A673 (cell line): ENCODE measurements around the gene PDIA4. TPM values are rescaled to one million over a fixed set of nuclear protein-coding genes. Genes with fewer than 3 reads are reported as not detected.

Experiments
- BruUV-seq: library from RNA; stranded (reverse); fragments of 400-500 nt; replicated peaks from 2 replicates; lab custom pipeline; 2021; lab: Mats Ljungman, UMichigan
- CTCF ChIA-PET: fragments of 300-600 bp; sonication (Branson Sonifier 250); formaldehyde crosslinking; loops from one replicate; lab custom pipeline; 2022; ENCODE audit warnings: antibody characterized with exemption; lab: Charles Lee
- POLR2A ChIA-PET: fragments of 300-600 bp; sonication (Branson Sonifier 250); formaldehyde crosslinking; loops from one replicate; lab custom pipeline; 2022; ENCODE audit warnings: antibody characterized with exemption; ENCODE audit not compliant: low non-redundant PET; lab: Charles Lee
- DNase-seq: peaks from one replicate; pipeline ENCODE4 v3.0.0-alpha.2; 2015; ENCODE audit warnings: low spot score
- H3K27ac ChIP-seq: fragments of 200-600 bp; sonication (generic); 2 replicates; pipeline ENCODE4 v1.5.1; 2016; ENCODE audit warnings: mixed run types, low read depth, mild to moderate bottlenecking, mixed read lengths, antibody characterized with exemption, low read length; ENCODE audit not compliant: poor library complexity, severe bottlenecking
- H3K27me3 ChIP-seq: fragments of 200-600 bp; sonication (generic); replicated peaks from 2 replicates; pipeline ENCODE4 v1.6.1; 2017; ENCODE audit warnings: mixed run types, low read depth, mild to moderate bottlenecking, mixed read lengths, antibody characterized with exemption, low read length; ENCODE audit not compliant: insufficient read depth, poor library complexity
- H3K36me3 ChIP-seq: fragments of 200-600 bp; sonication (generic); 2 replicates; pipeline ENCODE4 v1.6.1; 2016; ENCODE audit warnings: mixed run types, mild to moderate bottlenecking, mixed read lengths, antibody characterized with exemption, low read length; ENCODE audit not compliant: insufficient read depth, poor library complexity, severe bottlenecking
- H3K4me1 ChIP-seq: fragments of 200-600 bp; sonication (generic); 2 replicates; pipeline ENCODE4 v1.6.1; 2017; ENCODE audit warnings: mixed run types, mild to moderate bottlenecking, mixed read lengths, antibody characterized with exemption, low read length; ENCODE audit not compliant: insufficient read depth, poor library complexity, severe bottlenecking
- H3K4me3 ChIP-seq: fragments of 200-600 bp; sonication (generic); 2 replicates; pipeline ENCODE4 v1.5.1; 2016; ENCODE audit warnings: low read depth, mixed run types, mild to moderate bottlenecking, mixed read lengths, low read length; ENCODE audit not compliant: poor library complexity, severe bottlenecking
- H3K9me3 ChIP-seq: fragments of 200-600 bp; sonication (generic); 2 replicates; pipeline ENCODE4 v1.6.1; 2016; ENCODE audit warnings: mixed run types, low read depth, mild to moderate bottlenecking, mixed read lengths, antibody characterized with exemption, low read length; ENCODE audit not compliant: poor library complexity, severe bottlenecking
- EZH2 ChIP-seq: fragments of 200-600 bp; sonication (generic); IDR thresholded peaks from 2 replicates; pipeline ENCODE4 v1.6.1; 2017; ENCODE audit warnings: borderline replicate concordance, low read depth, mild to moderate bottlenecking, mixed read lengths, antibody characterized with exemption, low read length; ENCODE audit not compliant: poor library complexity, severe bottlenecking
- intact Hi-C: fragments of 100-400 bp; cut with micrococcal nuclease; formaldehyde crosslinking; loops from one replicate; pipeline ENCODE4 v1.10.0; 2022; ENCODE audit not compliant: unreplicated experiment
- total RNA-seq: library from RNA; stranded (reverse); gene quantifications from 2 replicates; pipeline ENCODE4 v1.2.3, GENCODE V29; 2021
- TF ChIP-seq, protein P1 (sequence below): fragments of 300-800, 200-600 bp; sonication (generic); conservative IDR thresholded peaks from 2 replicates; pipeline ENCODE4 v1.5.1; 2017; ENCODE audit warnings: low read depth, mild to moderate bottlenecking, antibody characterized with exemption, low read length, moderate library complexity, mixed read lengths

Gene PDIA4
- total RNA-seq, 1 experiment from 2014 or later: 235 TPM

DNA sequence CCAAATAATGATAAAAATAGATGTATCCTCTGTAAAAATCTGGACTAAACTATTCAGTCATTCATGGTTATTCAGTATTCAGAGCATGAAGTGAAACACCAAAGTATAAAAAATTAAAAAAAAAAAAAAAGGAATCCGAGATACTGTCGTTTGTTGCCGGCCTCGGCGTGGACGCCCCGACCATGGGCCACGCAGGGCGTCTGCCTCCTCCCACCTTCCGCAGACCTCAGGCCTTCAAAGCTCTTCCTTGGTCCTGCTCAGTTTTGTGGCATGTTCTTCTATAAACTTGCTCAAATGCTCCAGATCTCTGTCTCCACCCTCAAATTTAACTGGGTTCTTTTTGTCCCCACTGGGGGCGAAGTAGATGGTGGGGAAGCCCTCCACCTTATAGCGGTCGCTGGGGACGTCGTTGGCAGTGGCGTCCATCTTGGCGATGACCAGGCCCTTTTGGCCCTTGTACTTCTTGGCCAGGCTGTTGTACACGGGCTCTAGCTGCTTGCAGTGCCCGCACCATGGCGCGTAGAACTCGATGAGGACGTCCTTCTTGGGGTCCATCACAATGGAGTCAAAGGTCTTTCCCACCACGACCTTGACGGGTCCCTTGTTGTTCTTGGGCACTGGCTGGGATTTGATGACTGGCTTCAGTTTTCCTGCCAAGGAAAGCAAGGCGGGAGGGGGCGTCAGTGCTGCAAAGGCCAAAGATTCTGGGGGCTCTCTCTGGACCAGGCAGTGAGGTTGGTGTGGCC is 24.6 kb downstream of the PDIA4 start:
- Histone ChIP-seq H3K27me3 (no peaks in the 10 kb centered on the region), H3K27ac (no peak overlapping the region), H3K4me3 (no peak overlapping the region), H3K9me3 (no peaks in the 10 kb centered on the region), H3K36me3 (peaks cover 69% of the 10 kb centered on the region), H3K4me1 (no peaks in the 10 kb centered on the region)
- TSS peak; percentile 88 for BruUV-seq
- intact Hi-C loops: loop anchor here (2.0 kb wide), 1 partner anchor 63 kb away; no protein-coding TSS in a partner anchor
- TF ChIP-seq EZH2: no peak
- TF ChIP-seq, protein P1, sequence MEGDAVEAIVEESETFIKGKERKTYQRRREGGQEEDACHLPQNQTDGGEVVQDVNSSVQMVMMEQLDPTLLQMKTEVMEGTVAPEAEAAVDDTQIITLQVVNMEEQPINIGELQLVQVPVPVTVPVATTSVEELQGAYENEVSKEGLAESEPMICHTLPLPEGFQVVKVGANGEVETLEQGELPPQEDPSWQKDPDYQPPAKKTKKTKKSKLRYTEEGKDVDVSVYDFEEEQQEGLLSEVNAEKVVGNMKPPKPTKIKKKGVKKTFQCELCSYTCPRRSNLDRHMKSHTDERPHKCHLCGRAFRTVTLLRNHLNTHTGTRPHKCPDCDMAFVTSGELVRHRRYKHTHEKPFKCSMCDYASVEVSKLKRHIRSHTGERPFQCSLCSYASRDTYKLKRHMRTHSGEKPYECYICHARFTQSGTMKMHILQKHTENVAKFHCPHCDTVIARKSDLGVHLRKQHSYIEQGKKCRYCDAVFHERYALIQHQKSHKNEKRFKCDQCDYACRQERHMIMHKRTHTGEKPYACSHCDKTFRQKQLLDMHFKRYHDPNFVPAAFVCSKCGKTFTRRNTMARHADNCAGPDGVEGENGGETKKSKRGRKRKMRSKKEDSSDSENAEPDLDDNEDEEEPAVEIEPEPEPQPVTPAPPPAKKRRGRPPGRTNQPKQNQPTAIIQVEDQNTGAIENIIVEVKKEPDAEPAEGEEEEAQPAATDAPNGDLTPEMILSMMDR: no peak
- POLR2A ChIA-PET: no interaction called here
- CTCF ChIA-PET: no interaction called here
- DNase-seq: no peak

DNA sequence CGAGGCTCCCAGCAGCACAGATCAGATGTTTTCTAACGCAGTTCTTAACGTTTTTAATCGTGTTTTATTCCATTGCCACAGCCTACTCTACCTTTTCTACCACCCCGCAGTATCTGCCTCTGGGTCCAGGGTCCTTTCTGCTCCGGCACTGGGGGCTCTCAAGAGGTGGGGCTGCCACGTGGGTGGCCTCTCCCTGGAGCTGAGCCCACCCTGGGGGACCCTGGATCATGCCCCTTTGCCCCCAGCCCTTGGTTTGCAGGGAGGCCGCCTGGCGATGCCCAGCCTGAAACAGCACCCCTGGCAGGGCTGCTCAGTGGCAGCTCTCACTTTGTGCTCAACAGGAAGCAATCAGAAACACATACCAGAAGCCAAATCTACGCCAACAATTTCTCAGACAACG is 25.3 kb downstream of the PDIA4 start:
- no peaks in the 10 kb centered on the region for H3K27me3 ChIP-seq
- no peaks in the 10 kb centered on the region for H3K4me1 ChIP-seq
- H3K27ac ChIP-seq: no peak overlapping the region
- TF ChIP-seq EZH2: no peak
- ChIA-PET POLR2A (no interaction called here), CTCF (no interaction called here)
- no TSS peak for BruUV-seq
- H3K36me3 ChIP-seq: peaks cover 63% of the 10 kb centered on the region
- intact Hi-C loops: no loop called here
- no peak overlapping the region for H3K4me3 ChIP-seq
- H3K9me3 ChIP-seq: no peaks in the 10 kb centered on the region
- DNase-seq: no peak

DNA sequence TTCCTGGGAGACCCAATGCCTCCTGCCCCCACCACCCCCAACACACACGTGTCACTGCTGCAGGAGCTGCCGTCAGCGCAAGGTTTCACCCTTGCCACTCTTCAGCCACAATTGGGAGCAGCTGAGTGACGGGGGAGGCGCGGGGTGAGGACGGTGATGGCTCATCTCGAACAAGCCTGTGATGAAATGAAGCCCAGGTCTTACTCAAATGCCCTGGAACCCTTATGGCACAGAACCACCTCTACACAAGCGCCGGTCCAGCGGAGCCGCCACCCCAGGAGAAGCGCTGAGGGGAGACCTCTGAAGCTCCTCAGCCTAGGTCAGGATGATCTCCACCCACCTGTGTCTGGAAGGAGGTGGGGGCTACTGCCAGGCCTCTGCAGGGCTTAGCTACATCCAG is 25.7 kb downstream of the PDIA4 start:
- no peaks in the 10 kb centered on the region for H3K9me3 ChIP-seq
- intact Hi-C loops: no loop called here
- peaks cover 59% of the 10 kb centered on the region for H3K36me3 ChIP-seq
- no peak overlapping the region for H3K4me3 ChIP-seq
- DNase-seq: no peak
- TF ChIP-seq, protein P1: no peak
- no peak for TF ChIP-seq EZH2
- no peaks in the 10 kb centered on the region for H3K27me3 ChIP-seq
- H3K27ac ChIP-seq: no peak overlapping the region
- CTCF ChIA-PET: no interaction called here
- POLR2A ChIA-PET: no interaction called here
- no TSS peak for BruUV-seq
- no peaks in the 10 kb centered on the region for H3K4me1 ChIP-seq
